Measurements from ENCODE around the gene ZNF213. TPM values are rescaled to one million over a fixed set of nuclear protein-coding genes. Genes with fewer than 3 reads are reported as not detected.

The ZNF213 gene
- total and polyA plus RNA-seq, 2 experiments from 2014 or later = 7.5 to 10.1 TPM

DNA sequence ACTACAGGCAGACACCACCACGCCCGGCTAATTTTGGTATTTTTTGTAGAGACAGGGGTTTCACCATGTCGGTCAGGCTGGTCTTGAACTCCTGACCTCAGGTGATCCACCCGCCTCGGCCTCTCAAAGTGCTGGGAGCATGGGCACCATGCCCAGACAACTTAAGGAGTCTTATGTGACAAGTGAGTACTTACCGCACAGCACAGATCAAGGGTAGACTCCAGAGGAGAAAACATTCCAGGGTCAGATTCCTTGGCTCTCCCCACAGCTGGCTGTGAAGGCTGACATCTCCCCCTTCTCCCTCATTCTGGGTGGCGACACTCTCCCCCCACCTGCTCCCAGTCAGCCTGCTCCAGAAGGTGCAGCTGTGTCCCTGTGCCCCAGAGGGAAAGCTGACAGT is 46.4 kb upstream of the ZNF213 start:
- no peak for DNase-seq (ENCODE audit: low read depth in 1 of 2, low spot score in 1 of 2)
- no peak overlapping the region for H3K4me3 ChIP-seq

DNA sequence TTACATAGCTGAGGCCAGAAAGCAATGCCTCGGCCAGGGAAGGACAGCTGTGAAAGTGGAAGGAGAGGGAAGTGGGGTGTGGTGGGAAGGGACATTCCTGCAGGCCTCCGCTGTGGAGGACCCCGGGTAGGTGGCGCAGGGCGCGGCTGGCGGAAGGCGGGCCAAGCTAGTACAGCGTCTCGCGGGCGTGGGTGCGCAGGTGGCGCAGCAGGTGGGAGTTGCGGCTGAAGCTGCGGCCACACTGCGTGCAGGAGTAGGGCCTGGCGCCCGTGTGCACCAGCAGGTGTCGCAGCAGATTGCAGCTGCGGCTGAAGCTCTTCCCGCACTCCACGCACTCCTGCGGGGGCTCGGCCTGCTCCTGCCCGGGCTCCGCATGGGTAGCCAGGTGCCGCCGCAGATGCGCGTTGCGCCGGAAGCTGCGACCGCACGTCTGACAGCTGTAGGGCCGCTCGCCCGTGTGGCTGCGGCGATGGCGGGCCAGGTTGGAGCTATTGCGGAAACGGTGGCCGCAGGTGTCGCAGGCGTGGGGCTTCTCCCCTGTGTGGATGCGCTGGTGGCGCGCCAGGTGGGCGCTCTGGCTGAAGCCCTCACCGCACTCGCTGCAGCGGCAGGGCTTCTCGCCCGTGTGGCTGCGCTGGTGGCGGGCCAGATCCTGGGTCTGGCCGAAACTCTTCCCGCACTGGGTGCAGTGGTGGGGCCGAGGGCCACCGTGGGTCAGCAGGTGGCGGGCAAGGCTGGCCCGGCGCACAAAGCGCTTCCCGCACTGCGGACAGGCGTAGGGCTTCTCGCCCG is 45.7 kb upstream of the ZNF213 start:
- Histone ChIP-seq H3K4me3 (no peak overlapping the region), H3K36me3 (no peaks in the 10 kb centered on the region), H3K27ac (no peak overlapping the region), H3K4me1 (ENCODE audit: low read depth) (no peaks in the 10 kb centered on the region), H3K27me3 (no peaks in the 10 kb centered on the region), H3K9me3 (ENCODE audit: low read depth) (no peaks in the 10 kb centered on the region)
- DNase-seq (ENCODE audit: low read depth in 1 of 2, low spot score in 1 of 2) = no peak
- TF ChIP-seq, protein P1, sequence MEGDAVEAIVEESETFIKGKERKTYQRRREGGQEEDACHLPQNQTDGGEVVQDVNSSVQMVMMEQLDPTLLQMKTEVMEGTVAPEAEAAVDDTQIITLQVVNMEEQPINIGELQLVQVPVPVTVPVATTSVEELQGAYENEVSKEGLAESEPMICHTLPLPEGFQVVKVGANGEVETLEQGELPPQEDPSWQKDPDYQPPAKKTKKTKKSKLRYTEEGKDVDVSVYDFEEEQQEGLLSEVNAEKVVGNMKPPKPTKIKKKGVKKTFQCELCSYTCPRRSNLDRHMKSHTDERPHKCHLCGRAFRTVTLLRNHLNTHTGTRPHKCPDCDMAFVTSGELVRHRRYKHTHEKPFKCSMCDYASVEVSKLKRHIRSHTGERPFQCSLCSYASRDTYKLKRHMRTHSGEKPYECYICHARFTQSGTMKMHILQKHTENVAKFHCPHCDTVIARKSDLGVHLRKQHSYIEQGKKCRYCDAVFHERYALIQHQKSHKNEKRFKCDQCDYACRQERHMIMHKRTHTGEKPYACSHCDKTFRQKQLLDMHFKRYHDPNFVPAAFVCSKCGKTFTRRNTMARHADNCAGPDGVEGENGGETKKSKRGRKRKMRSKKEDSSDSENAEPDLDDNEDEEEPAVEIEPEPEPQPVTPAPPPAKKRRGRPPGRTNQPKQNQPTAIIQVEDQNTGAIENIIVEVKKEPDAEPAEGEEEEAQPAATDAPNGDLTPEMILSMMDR (IDR thresholded peaks at IDR 0.05; ENCODE audit: low read depth, low read length) = no peak

More for the DNA sequence above, 46.4 kb upstream of the ZNF213 start:
- Histone ChIP-seq H3K27ac (no peak overlapping the region), H3K9me3 (ENCODE audit: low read depth) (no peaks in the 10 kb centered on the region), H3K36me3 (no peaks in the 10 kb centered on the region), H3K4me1 (ENCODE audit: low read depth) (no peaks in the 10 kb centered on the region), H3K27me3 (no peaks in the 10 kb centered on the region)
- TF ChIP-seq, protein P1 (IDR thresholded peaks at IDR 0.05; ENCODE audit: low read depth, low read length) = no peak

DNA sequence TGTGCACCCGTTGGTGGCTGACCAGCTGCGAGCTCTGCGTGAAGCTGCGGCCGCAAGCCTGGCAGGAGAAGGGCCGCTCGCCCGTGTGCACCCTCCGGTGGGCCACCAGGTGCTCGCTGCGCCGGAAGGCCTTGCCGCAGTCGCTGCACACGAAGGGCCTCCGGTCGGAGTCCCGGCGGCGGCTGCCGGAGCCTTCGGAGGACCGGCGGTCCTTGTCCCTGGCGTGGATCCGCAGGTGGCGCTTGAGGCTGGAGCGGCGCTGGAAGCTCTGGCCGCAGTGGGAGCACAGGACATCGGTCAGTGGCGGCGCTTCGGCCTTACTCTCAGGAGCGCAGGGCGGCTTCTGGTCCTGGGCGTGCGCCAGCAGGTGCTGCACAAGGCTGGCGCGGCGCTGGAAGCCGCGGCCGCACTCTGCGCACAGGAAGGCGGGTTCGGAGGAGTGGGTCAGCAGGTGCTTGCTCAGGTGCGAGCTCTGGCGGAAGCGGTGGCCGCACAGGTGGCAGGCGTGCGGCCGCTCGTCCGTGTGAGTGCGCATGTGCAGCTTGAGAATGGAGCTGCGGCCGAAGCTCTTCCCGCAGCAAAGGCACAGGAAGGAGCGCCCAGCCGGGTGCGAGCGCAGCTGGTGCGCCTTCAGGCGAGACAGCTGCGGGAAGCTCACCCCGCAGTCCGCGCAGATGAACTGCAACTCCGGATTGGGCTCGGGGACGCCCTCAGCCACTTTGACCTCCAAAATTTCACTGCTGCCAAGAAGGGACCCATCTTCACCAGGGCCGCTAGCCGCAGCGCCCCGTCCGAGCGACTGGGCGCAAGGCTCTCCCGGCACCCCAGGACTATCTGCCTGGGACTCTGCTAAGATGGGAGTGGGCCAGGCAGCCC is 44.9 kb upstream of the ZNF213 start:
- Histone ChIP-seq H3K27ac (no peak overlapping the region), H3K4me3 (no peak overlapping the region), H3K4me1 (ENCODE audit: low read depth) (no peaks in the 10 kb centered on the region), H3K36me3 (no peaks in the 10 kb centered on the region), H3K9me3 (ENCODE audit: low read depth) (no peaks in the 10 kb centered on the region), H3K27me3 (no peaks in the 10 kb centered on the region)
- no peak for DNase-seq (ENCODE audit: low read depth in 1 of 2, low spot score in 1 of 2)
- TF ChIP-seq, protein P1 (IDR thresholded peaks at IDR 0.05; ENCODE audit: low read depth, low read length) = no peak

DNA sequence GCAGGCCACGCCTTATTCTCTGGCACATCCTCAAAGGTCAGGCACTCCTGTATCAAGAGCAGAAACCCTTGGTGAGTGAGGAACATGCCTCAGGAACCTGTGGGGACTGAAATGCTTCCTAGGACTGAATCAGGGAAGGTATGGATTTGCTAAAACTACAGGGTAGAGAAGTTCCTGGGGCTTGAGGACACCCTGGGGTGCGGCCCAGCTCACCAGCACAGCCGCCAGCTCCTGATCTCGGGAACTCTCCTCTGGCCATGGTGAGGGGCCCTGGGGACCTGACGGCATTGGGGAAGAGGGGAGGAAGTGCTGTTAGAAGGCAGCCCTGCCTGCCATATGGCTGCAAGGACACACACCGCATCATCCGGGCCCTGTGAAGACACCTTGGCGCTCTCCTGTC is 43.3 kb upstream of the ZNF213 start:
- Histone ChIP-seq H3K4me3 (no peak overlapping the region), H3K4me1 (ENCODE audit: low read depth) (no peaks in the 10 kb centered on the region), H3K9me3 (ENCODE audit: low read depth) (no peaks in the 10 kb centered on the region), H3K27me3 (no peaks in the 10 kb centered on the region), H3K36me3 (no peaks in the 10 kb centered on the region), H3K27ac (no peak overlapping the region)
- no peak for DNase-seq (ENCODE audit: low read depth in 1 of 2, low spot score in 1 of 2)
- TF ChIP-seq, protein P1 (IDR thresholded peaks at IDR 0.05; ENCODE audit: low read depth, low read length) = no peak

DNA sequence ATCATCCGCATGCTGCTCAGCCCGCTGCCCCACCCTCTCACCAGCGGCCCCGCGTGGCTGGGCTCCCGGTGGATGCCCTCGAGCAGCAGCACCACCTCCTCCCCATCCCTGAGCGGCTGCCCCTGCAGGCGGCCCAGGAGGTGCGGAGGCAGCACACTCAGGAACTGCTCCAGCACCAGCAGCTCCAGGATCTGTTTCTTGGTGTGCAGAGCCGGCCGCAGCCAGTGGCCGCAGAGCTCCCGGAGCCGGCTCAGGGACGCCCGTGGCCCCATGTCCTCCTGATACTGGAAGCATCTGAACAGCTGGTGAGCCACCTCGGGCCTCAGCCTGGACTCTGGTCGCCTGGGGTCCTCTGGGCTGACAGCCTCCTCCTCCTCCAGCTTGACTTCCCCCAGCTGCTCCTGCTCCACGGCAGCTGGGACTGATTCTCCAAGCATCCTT is 42.3 kb upstream of the ZNF213 start:
- DNase-seq (ENCODE audit: low read depth in 1 of 2, low spot score in 1 of 2) = no peak
- Histone ChIP-seq H3K27ac (no peak overlapping the region), H3K36me3 (no peaks in the 10 kb centered on the region), H3K9me3 (ENCODE audit: low read depth) (no peaks in the 10 kb centered on the region), H3K4me3 (no peak overlapping the region), H3K27me3 (no peaks in the 10 kb centered on the region), H3K4me1 (ENCODE audit: low read depth) (no peaks in the 10 kb centered on the region)
- TF ChIP-seq, protein P1 (IDR thresholded peaks at IDR 0.05; ENCODE audit: low read depth, low read length) = no peak
